HepG2 (cell line): ENCODE measurements around the gene CTU1. TPM values are rescaled to one million over a fixed set of nuclear protein-coding genes. Genes with fewer than 3 reads are reported as not detected.

Experiments used
- ATAC-seq: fragments of 200-7000 bp; cut with Tn5 transposase; 3 replicates; pipeline ENCODE4 v1.9.1; 2020; ENCODE audit warnings: mild to moderate bottlenecking, moderate library complexity
- BruUV-seq: library from RNA; stranded (reverse); fragments of 400-500 nt; replicated peaks from 2 replicates; lab custom pipeline; 2021; lab: Mats Ljungman, UMichigan
- CTCF ChIA-PET: fragments of 300-600 bp; formaldehyde crosslinking; extraction: SDS; loops from one replicate; lab custom pipeline; 2021; ENCODE audit warnings: low total read pairs, inconsistent platforms, low intra/inter-chr PET ratio; lab: Yijun Ruan, JAX
- POLR2A ChIA-PET: fragments of 350-600 bp; sonication (Branson Sonifier 250); formaldehyde crosslinking; loops from one replicate; lab custom pipeline; 2020; ENCODE audit warnings: antibody characterized with exemption, inconsistent platforms; lab: Yijun Ruan, JAX
- DNase-seq: peaks from one replicate; pipeline ENCODE4 v3.0.0-alpha.2; 2015; ENCODE audit warnings: low spot score
- FAIRE-seq: peaks from 3 replicates; lab custom pipeline; 2011; peaks lifted over from hg19 to GRCh38; lab: Jason Lieb, UNC
- H2AFZ ChIP-seq: one replicate; pipeline ENCODE4 v1.6.1; 2011; ENCODE audit warnings: low read length, inconsistent platforms
- H3K27ac ChIP-seq: fragments of 300-600 bp; 3 replicates; pipeline ENCODE4 v1.8.0; 2011; ENCODE audit warnings: mixed run types, mild to moderate bottlenecking, mixed read lengths, low read length, inconsistent platforms; ENCODE audit not compliant: insufficient read depth; ENCODE audit errors: extremely low read length
- H3K27me3 ChIP-seq, 2 experiments: fragments of 200-600 bp in 1 of 2; 2 replicates in 1 of 2; 3 replicates in 1 of 2; pipeline versions ENCODE4 v1.6.0 to v1.8.0; 2011; ENCODE audit warnings: low read length in 2 of 2, mild to moderate bottlenecking in 2 of 2, moderate library complexity in 2 of 2, inconsistent platforms in 1 of 2; ENCODE audit not compliant: insufficient read depth in 2 of 2, control insufficient read depth in 1 of 2
- H3K36me3 ChIP-seq, 2 experiments: fragments of 200-600 bp in 1 of 2; replicated peaks in 1 of 2; 2 replicates in 1 of 2; 3 replicates in 1 of 2; pipeline versions ENCODE4 v1.5.1 to v1.8.0; 2011; ENCODE audit warnings: low read length in 2 of 2, inconsistent platforms in 1 of 2; ENCODE audit not compliant: insufficient read depth in 2 of 2, control insufficient read depth in 1 of 2
- H3K4me1 ChIP-seq: 2 replicates; pipeline ENCODE4 v1.5.1; 2012; ENCODE audit warnings: low read length, inconsistent platforms; ENCODE audit not compliant: insufficient read depth
- H3K4me2 ChIP-seq: 2 replicates; pipeline ENCODE4 v1.6.0; 2011; ENCODE audit warnings: low read depth, low read length, inconsistent platforms
- H3K4me3 ChIP-seq, 3 experiments: fragments of 200-600 bp in 1 of 3; sonication (generic), shearing (Covaris generic) in 1 of 3; replicated peaks in 1 of 3; 2 replicates each; pipeline ENCODE4 v1.5.1; 2011 to 2016; ENCODE audit warnings: low read length in 3 of 3, inconsistent platforms in 2 of 3, low read depth in 2 of 3, mild to moderate bottlenecking in 2 of 3, control low read depth in 1 of 3, mixed read lengths in 1 of 3; ENCODE audit not compliant: insufficient read depth in 1 of 3
- H3K79me2 ChIP-seq: one replicate; pipeline ENCODE4 v1.6.1; 2011; ENCODE audit warnings: low read length, inconsistent platforms; ENCODE audit not compliant: insufficient read depth
- H3K9ac ChIP-seq: 2 replicates; pipeline ENCODE4 v1.6.0; 2011; ENCODE audit warnings: mild to moderate bottlenecking, low read depth, low read length, inconsistent platforms; ENCODE audit not compliant: insufficient read depth
- H3K9me3 ChIP-seq: 2 replicates; pipeline ENCODE4 v1.5.1; 2012; ENCODE audit warnings: mild to moderate bottlenecking, low read length
- H4K20me1 ChIP-seq: 2 replicates; pipeline ENCODE4 v1.6.0; 2011; ENCODE audit warnings: inconsistent platforms, mild to moderate bottlenecking, low read length, moderate library complexity; ENCODE audit not compliant: insufficient read depth
- BHLHE40 ChIP-seq: IDR thresholded peaks from 2 replicates; pipeline ENCODE4 v1.6.1; 2011; ENCODE audit warnings: low read length, improper control_type of control experiment
- ETV5 ChIP-seq: IDR thresholded peaks from 2 replicates; pipeline ENCODE4 v1.6.1; 2018; ENCODE audit warnings: missing biosample characterization, missing genetic modification reagents, inconsistent platforms, borderline replicate concordance
- MTA3 ChIP-seq: sonication (generic); formaldehyde crosslinking; IDR thresholded peaks from 2 replicates; pipeline ENCODE4 v1.4.0; 2020; ENCODE audit warnings: missing genetic modification reagents
- SAFB2 ChIP-seq: sonication (generic); formaldehyde crosslinking; IDR thresholded peaks from 2 replicates; pipeline ENCODE4 v1.5.1; 2020; ENCODE audit warnings: missing genetic modification reagents, low read depth, mild to moderate bottlenecking, borderline replicate concordance
- ZMYM3 ChIP-seq: sonication (generic); formaldehyde crosslinking; IDR thresholded peaks from 2 replicates; pipeline ENCODE4 v1.5.1; 2020; ENCODE audit warnings: mild to moderate bottlenecking, missing genetic modification reagents
- ZNF317 ChIP-seq: sonication (generic); formaldehyde crosslinking; IDR thresholded peaks from 2 replicates; pipeline ENCODE4 v1.5.0; 2020; ENCODE audit warnings: mild to moderate bottlenecking, missing genetic modification reagents
- ZSCAN31 ChIP-seq: sonication (generic); formaldehyde crosslinking; IDR thresholded peaks from 2 replicates; pipeline ENCODE4 v1.5.0; 2020; ENCODE audit warnings: low read depth, mild to moderate bottlenecking, missing genetic modification reagents
- WGBS: methylation state at CpG from one replicate; pipeline ENCODE4 v1.1.6; 2017; ENCODE audit warnings: low lambda C conversion rate; 5-methylcytosine and 5-hydroxymethylcytosine counted together
- in situ Hi-C: cut with HindIII; loops from 2 replicates; pipeline ENCODE4 v1.10.0; 2017; ENCODE audit warnings: low pct_unique_long_range_greater_than_20kb; ENCODE audit not compliant: extremely low pct_ligation_motif_present
- intact Hi-C: fragments of 100-400 bp; cut with micrococcal nuclease; formaldehyde crosslinking; loops from one replicate; pipeline ENCODE4 v1.10.0; 2022; ENCODE audit not compliant: unreplicated experiment
- polyA plus RNA-seq, 8 experiments: library from polyadenylated mRNA; depleted of rRNA in 3 of 8; stranded (reverse) in 7 of 8; unstranded in 1 of 8; fragments of >200 nt; fragmentation: Illumina TruSeq in 4 of 8; extraction: Trizol in 4 of 8; gene quantifications; 2 replicates each; pipeline versions ENCODE4 v1.2.1 to v1.2.3, GENCODE V29; 2011 to 2016; ENCODE audit warnings: low read depth in 4 of 8, missing spikeins in 1 of 8, mixed read lengths in 1 of 8; ENCODE audit not compliant: insufficient read depth in 1 of 8
- total RNA-seq, 5 experiments: library from RNA; depleted of rRNA; stranded (reverse); fragments of >200 nt; fragmentation: Illumina TruSeq; extraction: Trizol; gene quantifications; 2 replicates each; pipeline ENCODE4 v1.2.3, GENCODE V29; 2016; ENCODE audit warnings: low read depth in 1 of 5
- TF ChIP-seq, protein P1 (sequence below): sonication (generic); formaldehyde crosslinking; IDR thresholded peaks from 2 replicates; pipeline ENCODE4 v1.5.0; 2020; ENCODE audit warnings: mild to moderate bottlenecking, missing genetic modification reagents
- TF ChIP-seq, protein P2 (sequence below): sonication (generic); formaldehyde crosslinking; IDR thresholded peaks from 2 replicates; pipeline ENCODE4 v1.5.0; 2020; ENCODE audit warnings: missing genetic modification reagents, mild to moderate bottlenecking, borderline replicate concordance
- TF ChIP-seq, protein P3 (sequence below): sonication (generic); formaldehyde crosslinking; IDR thresholded peaks from 2 replicates; pipeline ENCODE4 v1.4.0; 2020; ENCODE audit warnings: missing genetic modification reagents
- TF ChIP-seq, protein P4 (sequence below): sonication (generic); formaldehyde crosslinking; IDR thresholded peaks from 2 replicates; pipeline ENCODE4 v1.4.0; 2020; ENCODE audit warnings: mild to moderate bottlenecking, missing genetic modification reagents, borderline replicate concordance

Gene CTU1
- total and polyA plus RNA-seq, 2 of the 13 experiments (the other 11 are each of a cell fraction or from before 2014, with no cell fraction given) = 1.9 to 2.9 TPM

DNA sequence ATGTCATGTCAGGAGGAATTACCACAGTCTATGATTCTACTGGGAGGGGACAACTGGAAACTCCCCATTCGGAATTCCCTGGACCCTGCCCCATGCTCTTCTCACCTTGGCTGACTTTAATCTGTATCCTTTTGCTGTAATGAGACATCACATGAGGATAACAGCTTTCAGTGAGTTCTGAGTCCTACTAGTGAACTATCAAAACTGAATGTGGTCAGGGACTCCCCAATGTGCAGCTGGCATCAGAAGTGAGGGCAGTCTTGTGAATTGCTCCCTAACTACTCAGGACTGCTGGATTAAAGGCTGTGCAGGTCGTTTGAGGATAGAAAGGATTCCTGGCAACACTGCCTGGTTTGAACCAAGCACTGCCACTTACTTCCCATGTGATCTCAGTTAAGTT lies 49.1 kb upstream of the CTU1 start (continued):
- TF ChIP-seq, protein P1, sequence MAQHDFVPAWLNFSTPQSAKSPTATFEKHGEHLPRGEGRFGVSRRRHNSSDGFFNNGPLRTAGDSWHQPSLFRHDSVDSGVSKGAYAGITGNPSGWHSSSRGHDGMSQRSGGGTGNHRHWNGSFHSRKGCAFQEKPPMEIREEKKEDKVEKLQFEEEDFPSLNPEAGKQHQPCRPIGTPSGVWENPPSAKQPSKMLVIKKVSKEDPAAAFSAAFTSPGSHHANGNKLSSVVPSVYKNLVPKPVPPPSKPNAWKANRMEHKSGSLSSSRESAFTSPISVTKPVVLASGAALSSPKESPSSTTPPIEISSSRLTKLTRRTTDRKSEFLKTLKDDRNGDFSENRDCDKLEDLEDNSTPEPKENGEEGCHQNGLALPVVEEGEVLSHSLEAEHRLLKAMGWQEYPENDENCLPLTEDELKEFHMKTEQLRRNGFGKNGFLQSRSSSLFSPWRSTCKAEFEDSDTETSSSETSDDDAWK = no peak
- no peak for TF ChIP-seq MTA3 (CRISPR knock-in tag)
- no peak for TF ChIP-seq ETV5 (CRISPR knock-in tag)
- TF ChIP-seq ZMYM3 (CRISPR knock-in tag) = no peak
- TF ChIP-seq, protein P2, sequence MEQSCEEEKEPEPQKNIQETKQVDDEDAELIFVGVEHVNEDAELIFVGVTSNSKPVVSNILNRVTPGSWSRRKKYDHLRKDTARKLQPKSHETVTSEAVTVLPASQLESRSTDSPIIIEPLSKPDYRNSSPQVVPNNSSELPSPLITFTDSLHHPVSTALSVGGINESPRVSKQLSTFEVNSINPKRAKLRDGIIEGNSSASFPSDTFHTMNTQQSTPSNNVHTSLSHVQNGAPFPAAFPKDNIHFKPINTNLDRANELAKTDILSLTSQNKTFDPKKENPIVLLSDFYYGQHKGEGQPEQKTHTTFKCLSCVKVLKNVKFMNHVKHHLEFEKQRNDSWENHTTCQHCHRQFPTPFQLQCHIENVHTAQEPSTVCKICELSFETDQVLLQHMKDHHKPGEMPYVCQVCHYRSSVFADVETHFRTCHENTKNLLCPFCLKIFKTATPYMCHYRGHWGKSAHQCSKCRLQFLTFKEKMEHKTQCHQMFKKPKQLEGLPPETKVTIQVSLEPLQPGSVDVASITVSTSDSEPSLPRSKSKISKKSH = no peak

DNA sequence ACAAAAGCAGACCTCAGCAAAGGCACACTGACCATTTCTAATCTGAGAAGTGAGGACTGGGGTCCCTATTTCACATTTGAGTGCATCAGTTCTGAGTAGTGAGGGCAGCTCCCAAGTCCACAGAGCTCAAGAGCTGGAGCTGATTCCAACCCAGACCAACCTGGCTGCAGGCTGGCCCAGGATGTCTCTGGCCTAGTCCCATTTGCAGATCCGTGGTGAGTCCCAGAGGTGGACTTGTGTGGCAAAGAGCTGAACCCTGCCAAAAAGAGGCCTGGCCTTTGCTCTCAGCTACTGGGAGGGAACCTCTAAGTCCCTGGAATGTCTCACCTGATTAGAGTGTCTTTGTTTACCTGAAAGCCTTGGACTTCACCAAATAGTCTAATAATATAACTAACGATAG lies 48.5 kb upstream of the CTU1 start:
- H3K9ac ChIP-seq = no peak overlapping the region
- no peak for FAIRE-seq
- CTCF ChIA-PET = no interaction called here

More for the DNA sequence above, 48.5 kb upstream of the CTU1 start:
- Histone ChIP-seq H3K4me2 (no peak overlapping the region), H3K36me3 (no peaks in the 10 kb centered on the region), H3K27ac (no peak overlapping the region), H3K4me1 (no peaks in the 10 kb centered on the region), H3K4me3 (no peak overlapping the region)
- intact Hi-C loops = no loop called here
- in situ Hi-C loops = loop anchor here (10.0 kb wide), 1 partner anchor 108 kb away; no protein-coding TSS in a partner anchor
- DNase-seq = no peak
- no peak for TF ChIP-seq ZSCAN31 (CRISPR knock-in tag)
- TF ChIP-seq, protein P3, sequence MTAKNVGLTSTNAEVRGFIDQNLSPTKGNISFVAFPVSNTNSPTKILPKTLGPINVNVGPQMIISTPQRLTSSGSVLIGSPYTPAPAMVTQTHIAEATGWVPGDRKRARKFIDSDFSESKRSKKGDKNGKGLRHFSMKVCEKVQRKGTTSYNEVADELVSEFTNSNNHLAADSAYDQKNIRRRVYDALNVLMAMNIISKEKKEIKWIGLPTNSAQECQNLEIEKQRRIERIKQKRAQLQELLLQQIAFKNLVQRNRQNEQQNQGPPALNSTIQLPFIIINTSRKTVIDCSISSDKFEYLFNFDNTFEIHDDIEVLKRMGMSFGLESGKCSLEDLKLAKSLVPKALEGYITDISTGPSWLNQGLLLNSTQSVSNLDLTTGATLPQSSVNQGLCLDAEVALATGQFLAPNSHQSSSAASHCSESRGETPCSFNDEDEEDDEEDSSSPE = no peak
- no peak for TF ChIP-seq SAFB2 (CRISPR knock-in tag)
- TF ChIP-seq, protein P4, sequence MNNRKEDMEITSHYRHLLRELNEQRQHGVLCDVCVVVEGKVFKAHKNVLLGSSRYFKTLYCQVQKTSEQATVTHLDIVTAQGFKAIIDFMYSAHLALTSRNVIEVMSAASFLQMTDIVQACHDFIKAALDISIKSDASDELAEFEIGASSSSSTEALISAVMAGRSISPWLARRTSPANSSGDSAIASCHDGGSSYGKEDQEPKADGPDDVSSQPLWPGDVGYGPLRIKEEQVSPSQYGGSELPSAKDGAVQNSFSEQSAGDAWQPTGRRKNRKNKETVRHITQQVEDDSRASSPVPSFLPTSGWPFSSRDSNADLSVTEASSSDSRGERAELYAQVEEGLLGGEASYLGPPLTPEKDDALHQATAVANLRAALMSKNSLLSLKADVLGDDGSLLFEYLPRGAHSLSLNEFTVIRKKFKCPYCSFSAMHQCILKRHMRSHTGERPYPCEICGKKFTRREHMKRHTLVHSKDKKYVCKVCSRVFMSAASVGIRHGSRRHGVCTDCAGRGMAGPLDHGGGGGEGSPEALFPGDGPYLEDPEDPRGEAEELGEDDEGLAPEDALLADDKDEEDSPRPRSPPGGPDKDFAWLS (CRISPR knock-in tag) = no peak
- no peak for TF ChIP-seq BHLHE40
- TF ChIP-seq ZNF317 (CRISPR knock-in tag) = no peak
- TF ChIP-seq, all 625 proteins: peak for 0
- 0% methylated on average over 1 of the region's 2 CpGs for WGBS
- Histone ChIP-seq H3K27me3 (peaks cover 2 to 8% of the 10 kb centered on the region in 2 experiments; a peak in 2 of 5 replicates), H3K79me2 (no peaks in the 10 kb centered on the region), H4K20me1 (no peaks in the 10 kb centered on the region), H2AFZ (no peak overlapping the region), H3K9me3 (no peaks in the 10 kb centered on the region)
- POLR2A ChIA-PET = no interaction called here
- BruUV-seq = no TSS peak
- no peak for ATAC-seq
